OCI-LY7 (cell line): ENCODE measurements around the gene ITPKB. TPM values are rescaled to one million over a fixed set of nuclear protein-coding genes. Genes with fewer than 3 reads are reported as not detected.

Experiments
- BruUV-seq: library from RNA; stranded (reverse); fragments of 400-500 nt; replicated peaks from 2 replicates; lab custom pipeline; 2021; lab: Mats Ljungman, UMichigan
- CTCF ChIA-PET: fragments of 300-600 bp; sonication (Branson Sonifier 250); formaldehyde crosslinking; loops from one replicate; lab custom pipeline; 2022; ENCODE audit warnings: antibody characterized with exemption; ENCODE audit not compliant: unreplicated experiment; lab: Charles Lee
- POLR2A ChIA-PET: fragments of 300-600 bp; sonication (Branson Sonifier 250); formaldehyde crosslinking; loops from one replicate; lab custom pipeline; 2022; ENCODE audit warnings: antibody characterized with exemption; lab: Charles Lee
- DNase-seq: peaks from one replicate; pipeline ENCODE4 v3.0.0-alpha.2; 2015; ENCODE audit warnings: low spot score
- H2AFZ ChIP-seq: fragments of 200-600 bp; sonication (generic), shearing (Covaris generic); 2 replicates; pipeline ENCODE4 v1.6.1; 2014; ENCODE audit warnings: mild to moderate bottlenecking, antibody characterized with exemption, low read length, moderate library complexity
- H3K27ac ChIP-seq: fragments of 200-600 bp; sonication (generic); 2 replicates; pipeline ENCODE4 v1.5.1; 2014; ENCODE audit warnings: mixed run types, low read depth, mild to moderate bottlenecking, moderate library complexity, low read length, inconsistent platforms; ENCODE audit not compliant: poor library complexity, severe bottlenecking
- H3K36me3 ChIP-seq: fragments of 200-600 bp; sonication (generic); 2 replicates; pipeline ENCODE4 v1.6.1; 2014; ENCODE audit warnings: mild to moderate bottlenecking, antibody characterized with exemption, low read length, moderate library complexity, mixed read lengths; ENCODE audit not compliant: insufficient read depth
- H3K4me1 ChIP-seq: fragments of 200-600 bp; sonication (generic); 2 replicates; pipeline ENCODE4 v1.5.1; 2014; ENCODE audit warnings: mild to moderate bottlenecking, low read length; ENCODE audit not compliant: insufficient read depth, poor library complexity, severe bottlenecking
- H3K4me2 ChIP-seq: fragments of 200-600 bp; sonication (generic); 2 replicates; pipeline ENCODE4 v1.6.1; 2014; ENCODE audit warnings: mild to moderate bottlenecking, low read length
- H3K4me3 ChIP-seq: fragments of 200-600 bp; sonication (generic); 2 replicates; pipeline ENCODE4 v1.5.1; 2014; ENCODE audit warnings: mild to moderate bottlenecking, low read depth, low read length; ENCODE audit not compliant: poor library complexity, severe bottlenecking
- H3K79me2 ChIP-seq: fragments of 200-600 bp; sonication (generic); 2 replicates; pipeline ENCODE4 v1.6.1; 2016; ENCODE audit warnings: low read depth, mild to moderate bottlenecking, low read length, moderate library complexity, mixed read lengths; ENCODE audit not compliant: insufficient read depth
- H3K9me2 ChIP-seq: fragments of 200-600 bp; sonication (generic); 2 replicates; pipeline ENCODE4 v1.6.1; 2016; ENCODE audit warnings: mild to moderate bottlenecking, low read length, mixed read lengths; ENCODE audit not compliant: insufficient read depth
- H3K9me3 ChIP-seq: fragments of 200-600 bp; sonication (generic); 2 replicates; pipeline ENCODE4 v1.6.1; 2014; ENCODE audit warnings: mild to moderate bottlenecking, mixed run types, low read length, mixed read lengths
- H4K20me1 ChIP-seq: fragments of 200-600 bp; sonication (generic); 2 replicates; pipeline ENCODE4 v1.6.1; 2014; ENCODE audit warnings: mild to moderate bottlenecking, antibody characterized with exemption, low read length, moderate library complexity, mixed read lengths; ENCODE audit not compliant: insufficient read depth
- EZH2phosphoT487 ChIP-seq: fragments of 200-600 bp; sonication (generic); IDR thresholded peaks from 2 replicates; pipeline ENCODE4 v1.6.1; 2018; ENCODE audit warnings: low read depth, borderline replicate concordance, mild to moderate bottlenecking, mixed run types, antibody characterized with exemption, low read length, moderate library complexity, mixed read lengths
- intact Hi-C: fragments of 100-400 bp; cut with micrococcal nuclease; formaldehyde crosslinking; loops from one replicate; pipeline ENCODE4 v1.10.0; 2022; ENCODE audit not compliant: unreplicated experiment
- total RNA-seq, 2 experiments: library from RNA; depleted of rRNA in 1 of 2; stranded (reverse); fragments of >200 nt in 1 of 2; shearing (Covaris generic) in 1 of 2; gene quantifications; 2 replicates each; pipeline ENCODE4 v1.2.3, GENCODE V29; 2014 to 2022
- TF ChIP-seq, protein P1 (sequence below): fragments of 200-600 bp; sonication (generic); conservative IDR thresholded peaks from 2 replicates; pipeline ENCODE4 v1.5.1; 2014; ENCODE audit warnings: mild to moderate bottlenecking, antibody characterized with exemption, low read length, moderate library complexity, mixed read lengths

Gene ITPKB
- total RNA-seq, 2 experiments from 2014 or later: 20.5 to 33.3 TPM

DNA sequence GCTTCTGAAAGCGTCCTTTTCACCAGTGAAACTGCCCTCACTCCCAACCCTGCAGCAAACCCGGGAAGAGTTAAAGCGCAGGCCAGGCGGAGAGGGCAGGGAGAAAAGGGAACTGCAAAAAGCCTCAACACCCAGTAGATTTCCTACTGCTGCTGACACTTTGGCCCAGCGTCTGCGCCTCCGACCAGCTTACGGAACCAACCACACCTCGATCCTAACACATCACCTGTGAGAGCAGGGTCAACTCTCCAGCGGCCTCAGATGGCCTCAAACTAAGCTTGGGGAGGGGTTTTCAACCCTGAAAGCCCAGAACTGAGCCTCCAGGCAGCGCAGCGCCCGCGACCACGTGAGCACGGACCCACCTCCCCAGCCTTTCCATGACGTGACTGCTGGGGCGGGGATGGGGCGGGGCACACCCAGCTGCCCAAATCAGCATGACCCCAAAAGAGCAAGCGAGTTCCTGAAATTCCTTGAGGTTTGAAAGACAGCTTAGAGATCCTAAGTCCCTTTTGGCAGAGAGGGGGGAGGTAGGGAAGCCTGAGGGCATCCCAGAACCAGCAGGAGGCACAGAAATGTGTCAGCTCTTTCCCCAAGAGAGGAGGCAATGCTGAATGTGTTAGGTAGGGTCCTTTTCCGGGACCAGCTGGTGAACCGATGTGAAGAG lies 59.1 kb downstream of the ITPKB start:
- intact Hi-C loops: loop anchor here (5.0 kb wide), 1 partner anchor 273 kb away; the partner anchor contains the start of gene PARP1
- CTCF ChIA-PET: interaction anchor here (0.6 to 1.8 kb wide), 4 partner anchors 14 to 47 kb away, joined by 3 to 5 read pairs (median 4); no protein-coding TSS in a partner anchor
- Histone ChIP-seq H2AFZ (peak overlapping the region; percentile 1; the same call in 1 of the 2 replicates), H3K4me2 (peak overlapping the region; percentile 98), H3K9me2 (no peaks in the 10 kb centered on the region), H3K79me2 (peaks cover 73% of the 10 kb centered on the region; the same call in 1 of the 2 replicates), H3K27ac (peak overlapping the region; percentile 98), H3K9me3 (no peaks in the 10 kb centered on the region), H3K36me3 (peaks cover 13% of the 10 kb centered on the region; the same call in 1 of the 2 replicates), H4K20me1 (no peaks in the 10 kb centered on the region), H3K4me1 (peaks cover 99% of the 10 kb centered on the region), H3K4me3 (peak overlapping the region; percentile 47)
- peak; percentile 84 for DNase-seq
- no TSS peak for BruUV-seq
- POLR2A ChIA-PET: interaction anchor here (0.6 to 10.9 kb wide), 12 partner anchors 9 to 606 kb away, joined by 3 to 125 read pairs (median 4); no protein-coding TSS in a partner anchor
- TF ChIP-seq, protein P1, sequence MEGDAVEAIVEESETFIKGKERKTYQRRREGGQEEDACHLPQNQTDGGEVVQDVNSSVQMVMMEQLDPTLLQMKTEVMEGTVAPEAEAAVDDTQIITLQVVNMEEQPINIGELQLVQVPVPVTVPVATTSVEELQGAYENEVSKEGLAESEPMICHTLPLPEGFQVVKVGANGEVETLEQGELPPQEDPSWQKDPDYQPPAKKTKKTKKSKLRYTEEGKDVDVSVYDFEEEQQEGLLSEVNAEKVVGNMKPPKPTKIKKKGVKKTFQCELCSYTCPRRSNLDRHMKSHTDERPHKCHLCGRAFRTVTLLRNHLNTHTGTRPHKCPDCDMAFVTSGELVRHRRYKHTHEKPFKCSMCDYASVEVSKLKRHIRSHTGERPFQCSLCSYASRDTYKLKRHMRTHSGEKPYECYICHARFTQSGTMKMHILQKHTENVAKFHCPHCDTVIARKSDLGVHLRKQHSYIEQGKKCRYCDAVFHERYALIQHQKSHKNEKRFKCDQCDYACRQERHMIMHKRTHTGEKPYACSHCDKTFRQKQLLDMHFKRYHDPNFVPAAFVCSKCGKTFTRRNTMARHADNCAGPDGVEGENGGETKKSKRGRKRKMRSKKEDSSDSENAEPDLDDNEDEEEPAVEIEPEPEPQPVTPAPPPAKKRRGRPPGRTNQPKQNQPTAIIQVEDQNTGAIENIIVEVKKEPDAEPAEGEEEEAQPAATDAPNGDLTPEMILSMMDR: no peak
- TF ChIP-seq EZH2phosphoT487: no peak

DNA sequence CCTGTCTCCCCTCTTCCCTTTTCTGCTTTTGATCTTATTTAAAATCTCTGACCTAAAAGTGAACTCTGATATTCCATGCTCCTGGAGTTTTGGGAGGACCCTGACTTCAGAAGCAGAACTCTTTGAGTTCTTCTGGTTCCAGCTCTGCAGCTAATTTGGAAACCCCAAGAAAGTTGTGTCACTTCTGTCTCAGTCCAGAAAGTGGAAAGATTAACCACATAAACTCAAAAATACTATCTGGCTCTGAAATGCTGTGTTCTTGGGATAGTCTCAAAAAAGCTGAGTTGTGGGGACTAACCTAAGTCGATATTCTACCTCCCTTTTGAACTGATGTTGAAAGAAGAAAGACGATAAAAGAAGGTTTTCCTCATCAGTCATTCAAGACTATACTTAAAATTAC lies 59.8 kb downstream of the ITPKB start:
- no peaks in the 10 kb centered on the region for H4K20me1 ChIP-seq
- no peaks in the 10 kb centered on the region for H3K9me3 ChIP-seq
- H3K9me2 ChIP-seq: no peaks in the 10 kb centered on the region
- intact Hi-C loops: no loop called here
- H3K36me3 ChIP-seq: peaks cover 6% of the 10 kb centered on the region; the same call in 1 of the 2 replicates
- peak overlapping the region; percentile 47 for H3K4me3 ChIP-seq
- no TSS peak for BruUV-seq
- POLR2A ChIA-PET: interaction anchor here (0.7 to 10.9 kb wide), 6 partner anchors 11 to 605 kb away, joined by 3 to 125 read pairs (median 8); no protein-coding TSS in a partner anchor
- peaks cover 98% of the 10 kb centered on the region for H3K4me1 ChIP-seq
- H3K79me2 ChIP-seq: peaks cover 79% of the 10 kb centered on the region; the same call in 1 of the 2 replicates
- H3K27ac ChIP-seq: peak overlapping the region; percentile 98
- no peak overlapping the region for H2AFZ ChIP-seq
- CTCF ChIA-PET: interaction anchor here (1.8 kb wide), 1 partner anchor 17 kb away, joined by 5 read pairs; no protein-coding TSS in a partner anchor
- DNase-seq: no peak
- peak overlapping the region; percentile 98 for H3K4me2 ChIP-seq
- no peak for TF ChIP-seq EZH2phosphoT487
- TF ChIP-seq, protein P1: no peak
